DMS 273 (cell line): ENCODE measurements around the gene KL.

Experiments used
- DNase-seq: peaks from one replicate; lab custom pipeline; 2025; ENCODE audit not compliant: unreplicated experiment; lab: John Stamatoyannopoulos, UW

Gene KL

GRCh38 chr13:33109801-33110200, 93.6 kb downstream of the KL start:
- peak; percentile 12 for DNase-seq

GRCh38 chr13:33110386-33110712, 94.1 kb downstream of the KL start:
- DNase-seq = no peak

- DNase-seq = no peak
Measured at GRCh38 chr13:33110713-33111413, 94.6 kb downstream of the KL start.

- no peak for DNase-seq
Measured at GRCh38 chr13:33111414-33112110, 95.3 kb downstream of the KL start.

GRCh38 chr13:33112766-33113165, 96.5 kb downstream of the KL start:
- DNase-seq = no peak

GRCh38 chr13:33114146-33114545, 97.9 kb downstream of the KL start:
- no peak for DNase-seq

- no peak for DNase-seq
Measured at GRCh38 chr13:33115274-33115673, 99.1 kb downstream of the KL start.
